Neural cell (in vitro differentiated cells): Measurements from ENCODE around the gene SUSD2.
"Not testable (repeated sequence)": the region's sequence is repeated elsewhere in the genome, so short reads cannot be mapped to it uniquely, and the experiment has no call there.

Experiments
- CTCF ChIP-seq: fragments of 450-650 bp; IDR thresholded peaks from 2 replicates; pipeline ENCODE4 v1.5.1; 2014; ENCODE audit warnings: antibody characterized with exemption, mild to moderate bottlenecking, moderate library complexity; ENCODE audit not compliant: poor library complexity, severe bottlenecking
- EP300 ChIP-seq: fragments of 450-650 bp; conservative IDR thresholded peaks from 2 replicates; pipeline ENCODE4 v1.6.1; 2014; ENCODE audit warnings: antibody characterized with exemption, mild to moderate bottlenecking, moderate library complexity; ENCODE audit not compliant: poor library complexity, severe bottlenecking
- EZH2 ChIP-seq: fragments of 200-600, 300-800 bp; shearing (Covaris generic), sonication (generic); IDR thresholded peaks from 2 replicates; pipeline ENCODE4 v1.6.1; 2014; ENCODE audit warnings: antibody characterized with exemption, low read length, borderline replicate concordance, mild to moderate bottlenecking; ENCODE audit not compliant: insufficient read depth, poor library complexity, severe bottlenecking
- MXI1 ChIP-seq: fragments of 450-650 bp; conservative IDR thresholded peaks from 2 replicates; pipeline ENCODE4 v1.6.1; 2014; ENCODE audit warnings: antibody characterized with exemption, mild to moderate bottlenecking; ENCODE audit not compliant: poor library complexity, severe bottlenecking
- POLR2AphosphoS5 ChIP-seq: IDR thresholded peaks from 2 replicates; pipeline ENCODE4 v1.6.1; 2012
- RAD21 ChIP-seq: fragments of 450-650 bp; conservative IDR thresholded peaks from 2 replicates; pipeline ENCODE4 v1.6.1; 2014; ENCODE audit warnings: antibody characterized with exemption, mild to moderate bottlenecking, moderate library complexity
- REST ChIP-seq: IDR thresholded peaks from 2 replicates; pipeline ENCODE4 v1.6.1; 2012; ENCODE audit warnings: borderline replicate concordance
- SMC3 ChIP-seq: fragments of 450-650 bp; conservative IDR thresholded peaks from 2 replicates; pipeline ENCODE4 v1.6.1; 2014; ENCODE audit warnings: antibody characterized with exemption, mild to moderate bottlenecking, moderate library complexity; ENCODE audit not compliant: poor library complexity
- TAF1 ChIP-seq: IDR thresholded peaks from 2 replicates; pipeline ENCODE4 v1.6.1; 2012; ENCODE audit warnings: low read depth

GRCh38 chr22:24182900-24183246, 1.6 kb downstream of the SUSD2 start:
- TF ChIP-seq CTCF, EP300, REST, MXI1, TAF1, RAD21, EZH2, POLR2AphosphoS5, SMC3: not testable (repeated sequence)
